Body of pancreas (tissue), 4 donors: ENCODE results near the gene POU4F3.

Source experiments
- POLR2A ChIP-seq, 3 donors: fragments of 450-650 bp; IDR thresholded peaks; one replicate each; pipeline ENCODE4 v1.6.1; 2016; ENCODE audit warnings: antibody characterized with exemption in 3 of 3, mild to moderate bottlenecking in 2 of 3
- TF ChIP-seq, protein P1 (sequence below), 7 experiments: fragments of 450-650 bp in 4 of 7; fragments of 200-600 bp in 3 of 7; sonication (generic) in 3 of 7; IDR thresholded peaks; one replicate each; pipeline ENCODE4 v1.5.1; 2016 to 2019; ENCODE audit warnings: antibody characterized with exemption in 7 of 7

- TF ChIP-seq, protein P1, sequence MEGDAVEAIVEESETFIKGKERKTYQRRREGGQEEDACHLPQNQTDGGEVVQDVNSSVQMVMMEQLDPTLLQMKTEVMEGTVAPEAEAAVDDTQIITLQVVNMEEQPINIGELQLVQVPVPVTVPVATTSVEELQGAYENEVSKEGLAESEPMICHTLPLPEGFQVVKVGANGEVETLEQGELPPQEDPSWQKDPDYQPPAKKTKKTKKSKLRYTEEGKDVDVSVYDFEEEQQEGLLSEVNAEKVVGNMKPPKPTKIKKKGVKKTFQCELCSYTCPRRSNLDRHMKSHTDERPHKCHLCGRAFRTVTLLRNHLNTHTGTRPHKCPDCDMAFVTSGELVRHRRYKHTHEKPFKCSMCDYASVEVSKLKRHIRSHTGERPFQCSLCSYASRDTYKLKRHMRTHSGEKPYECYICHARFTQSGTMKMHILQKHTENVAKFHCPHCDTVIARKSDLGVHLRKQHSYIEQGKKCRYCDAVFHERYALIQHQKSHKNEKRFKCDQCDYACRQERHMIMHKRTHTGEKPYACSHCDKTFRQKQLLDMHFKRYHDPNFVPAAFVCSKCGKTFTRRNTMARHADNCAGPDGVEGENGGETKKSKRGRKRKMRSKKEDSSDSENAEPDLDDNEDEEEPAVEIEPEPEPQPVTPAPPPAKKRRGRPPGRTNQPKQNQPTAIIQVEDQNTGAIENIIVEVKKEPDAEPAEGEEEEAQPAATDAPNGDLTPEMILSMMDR (IDR thresholded peaks at IDR 0.05) = no peak
- no peak for TF ChIP-seq POLR2A (IDR thresholded peaks at IDR 0.05)
Measured at GRCh38 chr5:146342519-146342881, 3.9 kb downstream of the POU4F3 start.
